ENCODE data around the gene PRR33. TPM values are rescaled to one million over a fixed set of nuclear protein-coding genes. Genes with fewer than 3 reads are reported as not detected.

PRR33 gene
- total RNA-seq, 2 experiments from 2014 or later = 0.07 TPM; not detected in 1

Small RNA genes within 50 kb of the gene (microRNA-seq; reads per million reads assigned to microRNA genes)
- not detected for gene MIR4298 (ENCODE audit: borderline microRNAs expressed, borderline number of aligned reads, borderline replicate concordance)
- not detected for gene MIR7847 (ENCODE audit: borderline microRNAs expressed, borderline number of aligned reads, borderline replicate concordance)

Other genes starting within 250 kb of the PRR33 start
- not detected for gene KRTAP5-6, start 194.7 kb downstream of the PRR33 start, total RNA-seq
- under 1 TPM; 0.27 to 0.29 TPM for gene IFITM10, start 141.3 kb downstream of the PRR33 start, total RNA-seq
- gene CTSD, start 128.0 kb downstream of the PRR33 start, total RNA-seq = 10 to 100 TPM; 52.0 to 58.7 TPM
- gene SYT8, start 56.9 kb downstream of the PRR33 start, total RNA-seq = not detected
- not detected for gene TNNI2, start 52.9 kb downstream of the PRR33 start, total RNA-seq
- 100 to 1,000 TPM; 179 to 181 TPM for gene LSP1, start 38.8 kb downstream of the PRR33 start, total RNA-seq
- 1 to 10 TPM; 6.0 to 6.8 TPM for gene TNNT3, start 27.8 kb upstream of the PRR33 start, total RNA-seq
- gene MRPL23, start 55.4 kb upstream of the PRR33 start, total RNA-seq = 100 to 1,000 TPM; 115 to 119 TPM
- gene H19, start 105.9 kb upstream of the PRR33 start, total RNA-seq = not detected
- gene IGF2, start 247.5 kb upstream of the PRR33 start, total RNA-seq = 10 to 100 TPM; 26.5 to 27.0 TPM